GM13976 (cell line): ENCODE results near the gene CCDC187.

Source experiments
- DNase-seq: peaks from one replicate; pipeline ENCODE4 v3.0.0; 2012; ENCODE audit warnings: low spot score
- in situ Hi-C: fragments of 300-500 bp; cut with MboI; formaldehyde crosslinking; loops from one replicate; pipeline ENCODE4 v1.12.0; 2022; ENCODE audit warnings: low sequenced_read_pairs, mixed read lengths, inconsistent platforms; ENCODE audit not compliant: unreplicated experiment
- TF ChIP-seq, protein P1 (sequence below): IDR thresholded peaks from 2 replicates; pipeline ENCODE4 v1.5.1; 2012; ENCODE audit warnings: borderline replicate concordance, mild to moderate bottlenecking; ENCODE audit not compliant: insufficient read depth; ENCODE audit errors: extremely low read depth, missing control alignments, control extremely low read depth

Gene CCDC187

GRCh38 chr9:136211006-136211405, 92.9 kb downstream of the CCDC187 start:
- in situ Hi-C loops = no loop called here
- TF ChIP-seq, protein P1, sequence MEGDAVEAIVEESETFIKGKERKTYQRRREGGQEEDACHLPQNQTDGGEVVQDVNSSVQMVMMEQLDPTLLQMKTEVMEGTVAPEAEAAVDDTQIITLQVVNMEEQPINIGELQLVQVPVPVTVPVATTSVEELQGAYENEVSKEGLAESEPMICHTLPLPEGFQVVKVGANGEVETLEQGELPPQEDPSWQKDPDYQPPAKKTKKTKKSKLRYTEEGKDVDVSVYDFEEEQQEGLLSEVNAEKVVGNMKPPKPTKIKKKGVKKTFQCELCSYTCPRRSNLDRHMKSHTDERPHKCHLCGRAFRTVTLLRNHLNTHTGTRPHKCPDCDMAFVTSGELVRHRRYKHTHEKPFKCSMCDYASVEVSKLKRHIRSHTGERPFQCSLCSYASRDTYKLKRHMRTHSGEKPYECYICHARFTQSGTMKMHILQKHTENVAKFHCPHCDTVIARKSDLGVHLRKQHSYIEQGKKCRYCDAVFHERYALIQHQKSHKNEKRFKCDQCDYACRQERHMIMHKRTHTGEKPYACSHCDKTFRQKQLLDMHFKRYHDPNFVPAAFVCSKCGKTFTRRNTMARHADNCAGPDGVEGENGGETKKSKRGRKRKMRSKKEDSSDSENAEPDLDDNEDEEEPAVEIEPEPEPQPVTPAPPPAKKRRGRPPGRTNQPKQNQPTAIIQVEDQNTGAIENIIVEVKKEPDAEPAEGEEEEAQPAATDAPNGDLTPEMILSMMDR = no peak
- no peak for DNase-seq

DNA sequence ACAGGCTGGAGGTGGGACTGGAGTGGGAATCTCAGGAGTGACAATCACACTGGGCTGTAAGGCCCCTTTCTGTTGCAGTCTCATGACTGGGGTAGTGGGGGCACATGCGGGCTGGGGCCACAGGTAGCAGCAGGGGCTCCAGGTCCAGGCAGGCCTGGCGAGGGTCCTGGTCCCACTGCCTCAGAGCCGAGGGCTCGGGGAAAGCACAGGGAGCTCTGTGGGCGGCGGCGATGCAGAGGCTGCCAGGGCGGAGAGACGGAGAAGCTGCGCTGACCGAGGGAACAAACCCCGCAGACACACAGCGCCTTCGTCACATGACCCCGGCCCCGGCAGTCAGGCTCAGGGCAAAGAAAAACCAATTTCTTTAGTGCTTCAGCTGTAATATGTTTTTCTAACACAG, 93.6 kb downstream of the CCDC187 start:
- in situ Hi-C loops = no loop called here
- no peak for DNase-seq
- TF ChIP-seq, protein P1 = no peak

GRCh38 chr9:136209786-136210185, 94.1 kb downstream of the CCDC187 start:
- TF ChIP-seq, protein P1 = no peak
- DNase-seq = no peak
- in situ Hi-C loops = no loop called here

- no peak for DNase-seq
- TF ChIP-seq, protein P1 = no peak
- in situ Hi-C loops = no loop called here
Observed at GRCh38 chr9:136209232-136209631, 94.7 kb downstream of the CCDC187 start.

GRCh38 chr9:136208675-136209074, 95.2 kb downstream of the CCDC187 start:
- in situ Hi-C loops = no loop called here
- no peak for DNase-seq

DNA sequence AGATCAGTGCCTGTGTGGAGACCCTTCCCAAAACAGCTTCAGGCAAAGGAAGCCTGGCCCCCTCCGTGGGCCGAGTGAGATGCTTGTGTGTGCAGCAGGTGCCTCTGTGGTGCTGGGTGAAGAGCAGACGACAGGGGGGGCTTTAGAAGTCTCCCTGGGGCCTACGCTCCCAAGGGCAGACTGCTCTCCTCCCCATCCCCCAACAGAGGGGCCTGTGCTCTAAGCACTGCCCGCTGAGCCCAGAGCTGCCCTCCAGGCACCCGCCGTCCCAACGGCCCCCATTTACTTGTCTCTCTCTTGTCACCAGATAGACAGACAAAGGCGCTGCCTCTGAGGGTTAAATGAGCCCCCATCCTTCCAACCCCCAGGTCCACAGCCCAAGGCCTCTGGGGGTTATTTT, 96.3 kb downstream of the CCDC187 start:
- in situ Hi-C loops = no loop called here
- TF ChIP-seq, protein P1 = no peak
- DNase-seq = no peak

More at GRCh38 chr9:136208675-136209074, 95.2 kb downstream of the CCDC187 start:
- TF ChIP-seq, protein P1 = no peak
